HG03108 (cell line): ENCODE results near the gene ETV3L.

Experiments
- ATAC-seq: cut with Tn5 transposase; IDR thresholded peaks from one replicate; pipeline ENCODE4 v1.9.1; 2021; ENCODE audit warnings: moderate library complexity; ENCODE audit not compliant: unreplicated experiment

ETV3L gene

GRCh38 chr1:157132616-157133167 is 33.1 kb upstream of the ETV3L start:
- no peak for ATAC-seq

GRCh38 chr1:157132111-157132510 is 32.5 kb upstream of the ETV3L start:
- ATAC-seq, result no peak

GRCh38 chr1:157131281-157131680 is 31.7 kb upstream of the ETV3L start:
- ATAC-seq, result no peak

- ATAC-seq, result no peak
Measured at GRCh38 chr1:157124855-157125254, 25.2 kb upstream of the ETV3L start.

- no peak for ATAC-seq
Measured at GRCh38 chr1:157119448-157119847, 19.8 kb upstream of the ETV3L start.

GRCh38 chr1:157119008-157119407 is 19.4 kb upstream of the ETV3L start:
- ATAC-seq, result no peak

GRCh38 chr1:157117527-157118057 is 18.0 kb upstream of the ETV3L start:
- no peak for ATAC-seq

- ATAC-seq, result no peak
Measured at GRCh38 chr1:157116737-157117103, 17.1 kb upstream of the ETV3L start.

- no peak for ATAC-seq
Measured at GRCh38 chr1:157115851-157116736, 16.5 kb upstream of the ETV3L start.

GRCh38 chr1:157115429-157115838 is 15.8 kb upstream of the ETV3L start:
- ATAC-seq, result no peak

- no peak for ATAC-seq
Measured at GRCh38 chr1:157114183-157115121, 14.8 kb upstream of the ETV3L start.

GRCh38 chr1:157113631-157114030 is 14.0 kb upstream of the ETV3L start:
- no peak for ATAC-seq

GRCh38 chr1:157113106-157113505 is 13.5 kb upstream of the ETV3L start:
- ATAC-seq, result no peak

GRCh38 chr1:157112186-157112867 is 12.7 kb upstream of the ETV3L start:
- ATAC-seq, result no peak

GRCh38 chr1:157111396-157112165 is 12.0 kb upstream of the ETV3L start:
- no peak for ATAC-seq

- no peak for ATAC-seq
Measured at GRCh38 chr1:157110686-157111085, 11.1 kb upstream of the ETV3L start.

- ATAC-seq, result no peak
Measured at GRCh38 chr1:157110003-157110402, 10.4 kb upstream of the ETV3L start.

- ATAC-seq, result no peak
Measured at GRCh38 chr1:157108448-157108847, 8.8 kb upstream of the ETV3L start.

- no peak for ATAC-seq
Measured at GRCh38 chr1:157107702-157108101, 8.1 kb upstream of the ETV3L start.

GRCh38 chr1:157106813-157107189 is 7.2 kb upstream of the ETV3L start:
- no peak for ATAC-seq
